ENCODE results near the gene TLN1.

Gene TLN1

GRCh38 chr9:35706951-35707350 lies 25.0 kb downstream of the TLN1 start:
- H3K4me1 ChIP-seq (ENCODE audit: insufficient read depth, poor library complexity, severe bottlenecking) = no peaks in the 10 kb centered on the region
- H3K9me3 ChIP-seq (ENCODE audit: severe bottlenecking) = no peaks in the 10 kb centered on the region
- TF ChIP-seq CTCF (IDR thresholded peaks at IDR 0.05; ENCODE audit: poor library complexity, severe bottlenecking) = no peak
- H3K4me3 ChIP-seq (ENCODE audit: severe bottlenecking) = no peak overlapping the region
- no peak overlapping the region for H3K27ac ChIP-seq (ENCODE audit: poor library complexity, severe bottlenecking)
- DNase-seq (ENCODE audit: low spot score) = no peak
- no peak for ATAC-seq (ENCODE audit: low read depth)
- H3K36me3 ChIP-seq (ENCODE audit: low read depth) = peaks cover 95% of the 10 kb centered on the region
- H3K27me3 ChIP-seq (ENCODE audit: insufficient read depth, poor library complexity, severe bottlenecking) = no peaks in the 10 kb centered on the region

DNA sequence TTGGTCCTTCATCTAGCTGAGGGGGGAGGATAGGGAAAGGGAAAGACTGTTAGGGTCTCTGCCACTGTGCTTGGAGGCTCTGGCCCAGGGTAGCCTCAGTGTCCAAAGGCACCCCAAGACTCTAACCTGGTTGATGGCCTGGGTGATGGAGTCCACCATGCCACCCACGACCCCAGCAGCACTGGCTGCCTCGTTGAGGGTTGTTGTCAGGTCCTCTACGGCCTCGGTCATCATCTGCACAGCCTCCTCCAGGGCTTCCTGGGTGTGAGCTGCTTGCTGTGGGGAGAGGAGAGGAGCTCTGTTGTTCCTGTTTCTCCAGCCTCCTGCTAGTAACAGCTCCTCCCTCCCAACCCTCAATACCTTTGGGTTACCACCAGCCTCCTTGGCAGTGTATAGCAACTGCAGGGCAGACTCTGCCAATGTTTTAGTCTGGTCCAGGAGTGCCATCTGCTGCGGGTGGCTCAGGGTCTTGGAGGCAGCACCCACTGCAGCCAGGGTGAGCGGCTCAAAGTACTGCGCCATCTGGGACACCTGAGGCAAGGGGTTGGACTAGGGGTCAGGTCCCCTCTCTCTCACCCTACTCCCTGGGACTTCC lies 26.1 kb downstream of the TLN1 start:
- H3K4me1 ChIP-seq (ENCODE audit: insufficient read depth, poor library complexity, severe bottlenecking) = no peaks in the 10 kb centered on the region
- no peak for ATAC-seq (ENCODE audit: low read depth)

GRCh38 chr9:35705372-35705771 lies 26.6 kb downstream of the TLN1 start:
- DNase-seq (ENCODE audit: low spot score) (no peak), ATAC-seq (ENCODE audit: low read depth) (no peak)
- H3K27ac ChIP-seq (ENCODE audit: poor library complexity, severe bottlenecking) = no peak overlapping the region
- H3K9me3 ChIP-seq (ENCODE audit: severe bottlenecking) = no peaks in the 10 kb centered on the region
- H3K27me3 ChIP-seq (ENCODE audit: insufficient read depth, poor library complexity, severe bottlenecking) = no peaks in the 10 kb centered on the region
- H3K4me3 ChIP-seq (ENCODE audit: severe bottlenecking) = no peak overlapping the region
- peaks cover 95% of the 10 kb centered on the region for H3K36me3 ChIP-seq (ENCODE audit: low read depth)
- no peaks in the 10 kb centered on the region for H3K4me1 ChIP-seq (ENCODE audit: insufficient read depth, poor library complexity, severe bottlenecking)
- no peak for TF ChIP-seq CTCF (IDR thresholded peaks at IDR 0.05; ENCODE audit: poor library complexity, severe bottlenecking)

More for the DNA sequence above, 26.1 kb downstream of the TLN1 start:
- H3K4me3 ChIP-seq (ENCODE audit: severe bottlenecking) = no peak overlapping the region
- no peak overlapping the region for H3K27ac ChIP-seq (ENCODE audit: poor library complexity, severe bottlenecking)
- H3K36me3 ChIP-seq (ENCODE audit: low read depth) = peaks cover 95% of the 10 kb centered on the region
- no peaks in the 10 kb centered on the region for H3K27me3 ChIP-seq (ENCODE audit: insufficient read depth, poor library complexity, severe bottlenecking)
- H3K9me3 ChIP-seq (ENCODE audit: severe bottlenecking) = no peaks in the 10 kb centered on the region
- no peak for TF ChIP-seq CTCF (IDR thresholded peaks at IDR 0.05; ENCODE audit: poor library complexity, severe bottlenecking)
- DNase-seq (ENCODE audit: low spot score) = no peak

DNA sequence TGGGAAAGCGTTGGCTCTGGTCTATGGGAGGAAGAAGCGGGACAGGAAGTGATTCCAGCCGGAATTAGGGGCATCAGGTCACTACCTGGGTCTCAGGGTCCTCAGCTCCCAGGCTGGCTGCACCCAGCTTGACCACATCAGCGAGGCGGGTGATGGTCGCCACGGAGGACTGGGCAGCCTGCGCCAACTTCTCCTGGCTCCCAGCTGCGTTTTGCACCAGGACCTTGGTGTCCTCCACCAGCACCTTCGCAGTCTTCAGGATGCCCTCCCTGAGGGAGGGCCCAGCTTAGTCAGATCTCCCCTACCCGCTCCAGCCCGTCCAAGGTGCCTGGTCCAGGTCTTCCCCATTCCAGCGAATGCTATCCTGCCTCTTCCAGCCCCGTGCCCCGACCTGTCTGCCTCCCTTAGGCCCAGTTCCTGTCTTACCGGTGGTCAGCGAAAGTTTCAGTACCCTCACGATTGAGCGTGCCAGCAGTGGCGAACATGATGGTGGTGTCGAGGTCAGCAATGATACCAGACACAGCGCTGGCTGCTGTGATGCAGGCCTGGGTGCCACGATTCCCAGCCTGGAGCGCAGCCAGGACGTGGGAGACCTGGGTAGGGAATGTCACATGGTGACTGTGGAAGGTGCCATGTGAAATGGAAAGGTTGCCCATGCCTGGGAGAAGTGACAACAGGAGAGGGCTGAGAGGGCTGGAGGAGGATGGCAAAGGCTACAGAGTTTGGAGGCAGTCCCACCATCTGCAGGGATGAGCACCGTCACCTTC lies 27.9 kb downstream of the TLN1 start:
- Histone ChIP-seq H3K4me3 (ENCODE audit: severe bottlenecking) (no peak overlapping the region), H3K36me3 (ENCODE audit: low read depth) (peaks cover 100% of the 10 kb centered on the region), H3K9me3 (ENCODE audit: severe bottlenecking) (no peaks in the 10 kb centered on the region), H3K27ac (ENCODE audit: poor library complexity, severe bottlenecking) (no peak overlapping the region), H3K4me1 (ENCODE audit: insufficient read depth, poor library complexity, severe bottlenecking) (no peaks in the 10 kb centered on the region), H3K27me3 (ENCODE audit: insufficient read depth, poor library complexity, severe bottlenecking) (no peaks in the 10 kb centered on the region)
- ATAC-seq (ENCODE audit: low read depth) (no peak), DNase-seq (ENCODE audit: low spot score) (no peak)
- TF ChIP-seq CTCF (IDR thresholded peaks at IDR 0.05; ENCODE audit: poor library complexity, severe bottlenecking) = no peak

DNA sequence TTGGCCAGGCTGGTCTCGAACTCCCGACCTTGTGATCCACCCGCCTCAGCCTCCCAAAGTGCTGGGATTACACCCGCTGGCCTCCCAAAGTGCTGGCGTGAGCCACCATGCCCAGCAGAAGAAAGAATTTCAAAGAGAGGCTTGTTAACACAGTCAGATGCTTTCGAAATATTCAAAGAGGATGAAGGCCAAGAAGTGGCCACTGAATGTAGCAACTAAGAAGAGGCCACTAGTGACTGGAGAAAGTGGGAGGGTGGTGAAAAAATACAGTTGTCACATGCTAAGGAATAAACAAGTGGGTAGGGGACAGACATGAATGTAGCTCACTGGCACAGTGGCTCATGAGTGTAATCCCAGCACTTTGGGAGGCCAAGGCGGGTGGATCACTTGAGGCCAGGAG lies 29.3 kb downstream of the TLN1 start:
- Histone ChIP-seq H3K36me3 (ENCODE audit: low read depth) (peaks cover 100% of the 10 kb centered on the region), H3K4me1 (ENCODE audit: insufficient read depth, poor library complexity, severe bottlenecking) (no peaks in the 10 kb centered on the region), H3K4me3 (ENCODE audit: severe bottlenecking) (no peak overlapping the region), H3K9me3 (ENCODE audit: severe bottlenecking) (no peaks in the 10 kb centered on the region), H3K27me3 (ENCODE audit: insufficient read depth, poor library complexity, severe bottlenecking) (no peaks in the 10 kb centered on the region), H3K27ac (ENCODE audit: poor library complexity, severe bottlenecking) (no peak overlapping the region)
- DNase-seq (ENCODE audit: low spot score) (no peak), ATAC-seq (ENCODE audit: low read depth) (no peak)
- no peak for TF ChIP-seq CTCF (IDR thresholded peaks at IDR 0.05; ENCODE audit: poor library complexity, severe bottlenecking)

Data from RWPE2 (cell line).